ENCODE measurements around the gene EGLN2. TPM values are rescaled to one million over a fixed set of nuclear protein-coding genes. Genes with fewer than 3 reads are reported as not detected.

The EGLN2 gene
- total and polyA plus RNA-seq, 4 donors = 130 to 157 (median 132) TPM

DNA sequence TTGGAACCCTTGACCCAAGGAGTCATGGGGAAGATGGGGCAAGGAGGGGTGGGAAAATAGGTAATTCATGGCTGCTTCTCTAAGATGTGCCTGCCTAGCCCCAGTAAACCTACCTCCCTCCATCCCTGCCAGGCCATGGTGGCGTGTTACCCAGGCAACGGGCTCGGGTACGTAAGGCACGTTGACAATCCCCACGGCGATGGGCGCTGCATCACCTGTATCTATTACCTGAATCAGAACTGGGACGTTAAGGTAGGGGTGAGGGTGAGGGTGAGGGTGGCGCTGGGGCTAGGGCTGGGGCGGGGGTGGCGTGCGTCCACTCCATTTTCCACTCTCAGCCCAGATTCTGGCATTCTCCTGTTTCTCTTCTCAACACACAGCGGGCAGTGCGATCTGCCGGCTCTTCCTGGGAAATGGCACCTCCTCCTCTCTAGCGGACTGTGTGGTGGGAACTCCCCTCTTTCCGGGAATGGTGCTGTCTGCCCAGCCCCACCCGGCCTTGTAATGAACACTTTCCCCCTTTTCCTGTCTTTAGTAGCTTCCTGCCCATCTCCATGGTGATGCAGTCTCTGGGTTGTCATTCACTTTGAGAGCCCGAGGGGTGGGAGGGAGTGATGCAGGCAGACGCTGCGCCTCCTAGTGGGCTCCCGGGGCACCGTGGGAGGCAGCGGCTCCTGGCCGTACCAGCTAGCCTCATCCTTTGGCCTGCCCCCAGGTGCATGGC lies 7.6 kb downstream of the EGLN2 start:
- TF ChIP-seq, protein P1, sequence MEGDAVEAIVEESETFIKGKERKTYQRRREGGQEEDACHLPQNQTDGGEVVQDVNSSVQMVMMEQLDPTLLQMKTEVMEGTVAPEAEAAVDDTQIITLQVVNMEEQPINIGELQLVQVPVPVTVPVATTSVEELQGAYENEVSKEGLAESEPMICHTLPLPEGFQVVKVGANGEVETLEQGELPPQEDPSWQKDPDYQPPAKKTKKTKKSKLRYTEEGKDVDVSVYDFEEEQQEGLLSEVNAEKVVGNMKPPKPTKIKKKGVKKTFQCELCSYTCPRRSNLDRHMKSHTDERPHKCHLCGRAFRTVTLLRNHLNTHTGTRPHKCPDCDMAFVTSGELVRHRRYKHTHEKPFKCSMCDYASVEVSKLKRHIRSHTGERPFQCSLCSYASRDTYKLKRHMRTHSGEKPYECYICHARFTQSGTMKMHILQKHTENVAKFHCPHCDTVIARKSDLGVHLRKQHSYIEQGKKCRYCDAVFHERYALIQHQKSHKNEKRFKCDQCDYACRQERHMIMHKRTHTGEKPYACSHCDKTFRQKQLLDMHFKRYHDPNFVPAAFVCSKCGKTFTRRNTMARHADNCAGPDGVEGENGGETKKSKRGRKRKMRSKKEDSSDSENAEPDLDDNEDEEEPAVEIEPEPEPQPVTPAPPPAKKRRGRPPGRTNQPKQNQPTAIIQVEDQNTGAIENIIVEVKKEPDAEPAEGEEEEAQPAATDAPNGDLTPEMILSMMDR (IDR thresholded peaks at IDR 0.05; ENCODE audit: control extremely low read depth, extremely low read depth) = peak; percentile 62
- Histone ChIP-seq H3K4me3 (no peak overlapping the region), H3K36me3 (ENCODE audit: control insufficient read depth in 4 of 4, insufficient read depth in 4 of 4, low read length in 4 of 4) (peaks cover 0 to 33% (median 25%) of the 10 kb centered on the region in 4 donors), H3K27ac (ENCODE audit: low read depth in 1 of 2, low read length in 1 of 2) (peak overlapping the region in 1 of 2 donors; percentile 81), H3K9me3 (ENCODE audit: control insufficient read depth in 4 of 4, insufficient read depth in 3 of 4, low read length in 3 of 4) (no peaks in the 10 kb centered on the region), H3K27me3 (ENCODE audit: control insufficient read depth in 3 of 3, insufficient read depth in 3 of 3, low read length in 2 of 3) (no peaks in the 10 kb centered on the region), H3K9ac (ENCODE audit: insufficient read depth in 1 of 2, low read length in 2 of 2) (no peak overlapping the region), H3K4me1 (ENCODE audit: control insufficient read depth in 5 of 5, insufficient read depth in 5 of 5, low read length in 5 of 5) (peaks cover 11 to 52% (median 46%) of the 10 kb centered on the region in 5 donors)
- WGBS, 2 donors = 26 to 35% methylated on average over 26 of the region's 26 CpGs
- ATAC-seq (ENCODE audit: insufficient read depth, low FRiP score) (peak; percentile 13), DNase-seq (peak; percentile 92 to 96 (median 94))

DNA sequence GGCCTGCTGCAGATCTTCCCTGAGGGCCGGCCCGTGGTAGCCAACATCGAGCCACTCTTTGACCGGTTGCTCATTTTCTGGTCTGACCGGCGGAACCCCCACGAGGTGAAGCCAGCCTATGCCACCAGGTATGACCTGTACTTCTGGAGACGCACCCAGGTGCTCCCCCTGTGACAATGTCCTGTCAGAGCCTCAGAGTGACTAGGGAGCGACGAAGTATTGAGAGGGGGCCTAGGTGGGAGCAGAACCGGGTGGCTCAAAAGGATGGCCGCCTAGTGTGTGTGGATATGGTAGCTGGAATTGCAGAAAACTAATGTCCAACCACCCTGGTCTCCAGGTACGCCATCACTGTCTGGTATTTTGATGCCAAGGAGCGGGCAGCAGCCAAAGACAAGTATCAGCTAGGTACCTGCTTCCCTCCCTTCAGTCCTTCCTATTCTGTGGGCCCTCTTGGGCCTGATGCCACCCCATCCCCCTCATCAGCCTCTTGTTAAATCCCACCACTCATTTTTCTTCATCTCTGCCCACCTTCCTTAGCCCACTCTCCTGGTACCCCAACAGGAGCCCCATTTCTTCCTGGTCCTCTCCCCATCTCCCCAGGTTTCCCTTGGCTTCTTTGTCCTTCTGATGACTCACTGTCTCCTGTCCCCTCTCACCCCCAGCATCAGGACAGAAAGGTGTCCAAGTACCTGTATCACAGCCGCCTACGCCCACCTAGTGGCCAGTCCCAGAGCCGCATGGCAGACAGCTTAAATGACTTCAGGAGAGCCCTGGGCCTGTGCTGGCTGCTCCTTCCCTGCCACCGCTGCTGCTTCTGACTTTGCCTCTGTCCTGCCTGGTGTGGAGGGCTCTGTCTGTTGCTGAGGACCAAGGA lies 8.4 kb downstream of the EGLN2 start:
- H3K27me3 ChIP-seq (ENCODE audit: control insufficient read depth in 3 of 3, insufficient read depth in 3 of 3, low read length in 2 of 3) = no peaks in the 10 kb centered on the region
- H3K36me3 ChIP-seq (ENCODE audit: control insufficient read depth in 4 of 4, insufficient read depth in 4 of 4, low read length in 4 of 4) = peaks cover 0 to 33% (median 23%) of the 10 kb centered on the region in 4 donors
- TF ChIP-seq, protein P1 (IDR thresholded peaks at IDR 0.05; ENCODE audit: control extremely low read depth, extremely low read depth) = no peak
- H3K9me3 ChIP-seq (ENCODE audit: control insufficient read depth in 4 of 4, insufficient read depth in 3 of 4, low read length in 3 of 4) = no peaks in the 10 kb centered on the region
- peaks cover 8 to 52% (median 44%) of the 10 kb centered on the region in 5 donors for H3K4me1 ChIP-seq (ENCODE audit: control insufficient read depth in 5 of 5, insufficient read depth in 5 of 5, low read length in 5 of 5)
- no peak overlapping the region for H3K4me3 ChIP-seq
- ATAC-seq (ENCODE audit: insufficient read depth, low FRiP score) (no peak), DNase-seq (no peak)
- H3K27ac ChIP-seq (ENCODE audit: low read depth in 1 of 2, low read length in 1 of 2) = peak overlapping the region in 1 of 2 donors; percentile 79
- H3K9ac ChIP-seq (ENCODE audit: insufficient read depth in 1 of 2, low read length in 2 of 2) = no peak overlapping the region
- WGBS, 2 donors = 66 to 78% methylated on average over 18 of the region's 18 CpGs

DNA sequence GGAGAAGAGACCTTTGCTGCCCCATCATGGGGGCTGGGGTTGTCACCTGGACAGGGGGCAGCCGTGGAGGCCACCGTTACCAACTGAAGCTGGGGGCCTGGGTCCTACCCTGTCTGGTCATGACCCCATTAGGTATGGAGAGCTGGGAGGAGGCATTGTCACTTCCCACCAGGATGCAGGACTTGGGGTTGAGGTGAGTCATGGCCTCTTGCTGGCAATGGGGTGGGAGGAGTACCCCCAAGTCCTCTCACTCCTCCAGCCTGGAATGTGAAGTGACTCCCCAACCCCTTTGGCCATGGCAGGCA lies 9.0 kb downstream of the EGLN2 start:
- Histone ChIP-seq H3K4me1 (ENCODE audit: control insufficient read depth in 5 of 5, insufficient read depth in 5 of 5, low read length in 5 of 5) (peaks cover 8 to 52% (median 44%) of the 10 kb centered on the region in 5 donors), H3K9ac (ENCODE audit: insufficient read depth in 1 of 2, low read length in 2 of 2) (no peak overlapping the region), H3K4me3 (no peak overlapping the region), H3K27ac (ENCODE audit: low read depth in 1 of 2, low read length in 1 of 2) (peak overlapping the region in 1 of 2 donors; percentile 79), H3K27me3 (ENCODE audit: control insufficient read depth in 3 of 3, insufficient read depth in 3 of 3, low read length in 2 of 3) (no peaks in the 10 kb centered on the region), H3K36me3 (ENCODE audit: control insufficient read depth in 4 of 4, insufficient read depth in 4 of 4, low read length in 4 of 4) (peaks cover 0 to 33% (median 23%) of the 10 kb centered on the region in 4 donors), H3K9me3 (ENCODE audit: control insufficient read depth in 4 of 4, insufficient read depth in 3 of 4, low read length in 3 of 4) (no peaks in the 10 kb centered on the region)
- WGBS, 2 donors = 90 to 92% methylated on average over 2 of the region's 2 CpGs
- DNase-seq (no peak), ATAC-seq (ENCODE audit: insufficient read depth, low FRiP score) (no peak)
- TF ChIP-seq, protein P1 (IDR thresholded peaks at IDR 0.05; ENCODE audit: control extremely low read depth, extremely low read depth) = no peak

Measured in lung (tissue), 12 donors.